Hepatocyte (in vitro differentiated cells): Measurements from ENCODE around the gene FCGR3A. TPM values are rescaled to one million over a fixed set of nuclear protein-coding genes. Genes with fewer than 3 reads are reported as not detected.
"Not testable (repeated sequence)": the region's sequence is repeated elsewhere in the genome, so short reads cannot be mapped to it uniquely, and the experiment has no call there.

ENCODE experiments used
- DNase-seq: peaks from one replicate; pipeline ENCODE4 v3.0.0-alpha.2; 2016; ENCODE audit warnings: low spot score
- H2AFZ ChIP-seq: fragments of 200-600 bp; sonication (generic); 2 replicates; pipeline ENCODE4 v1.6.0; 2016; ENCODE audit warnings: antibody characterized with exemption, mild to moderate bottlenecking
- H3K27ac ChIP-seq: fragments of 200-600 bp; sonication (generic); 2 replicates; pipeline ENCODE4 v1.5.1; 2016; ENCODE audit warnings: mild to moderate bottlenecking
- H3K27me3 ChIP-seq: fragments of 200-600 bp; sonication (generic); 2 replicates; pipeline ENCODE4 v1.6.1; 2016
- H3K36me3 ChIP-seq: fragments of 200-600 bp; sonication (generic); replicated peaks from 2 replicates; pipeline ENCODE4 v1.5.1; 2016; ENCODE audit warnings: low read depth; ENCODE audit not compliant: insufficient read depth
- H3K4me1 ChIP-seq: fragments of 200-600 bp; sonication (generic); 2 replicates; pipeline ENCODE4 v1.5.1; 2016; ENCODE audit warnings: mild to moderate bottlenecking, moderate library complexity; ENCODE audit not compliant: insufficient read depth
- H3K4me2 ChIP-seq: fragments of 200-600 bp; sonication (generic); 2 replicates; pipeline ENCODE4 v1.6.0; 2016
- H3K4me3 ChIP-seq: fragments of 200-600 bp; sonication (generic); 2 replicates; pipeline ENCODE4 v1.5.1; 2016; ENCODE audit warnings: mild to moderate bottlenecking
- H3K79me2 ChIP-seq: fragments of 200-600 bp; sonication (generic); 2 replicates; pipeline ENCODE4 v1.6.0; 2017; ENCODE audit warnings: mild to moderate bottlenecking
- H3K9me2 ChIP-seq: fragments of 200-600 bp; sonication (generic); replicated peaks from 2 replicates; pipeline ENCODE4 v1.6.0; 2017; ENCODE audit warnings: mild to moderate bottlenecking; ENCODE audit not compliant: insufficient read depth
- H3K9me3 ChIP-seq: fragments of 200-600 bp; sonication (generic); 2 replicates; pipeline ENCODE4 v1.5.1; 2016; ENCODE audit warnings: low read depth, mild to moderate bottlenecking
- H4K20me1 ChIP-seq: fragments of 200-600 bp; sonication (generic); 2 replicates; pipeline ENCODE4 v1.6.0; 2016; ENCODE audit warnings: mild to moderate bottlenecking; ENCODE audit not compliant: insufficient read depth, poor library complexity, severe bottlenecking
- EZH2 ChIP-seq: fragments of 200-600 bp; sonication (generic); IDR thresholded peaks from 2 replicates; pipeline ENCODE4 v1.6.1; 2016; ENCODE audit warnings: antibody characterized with exemption, mild to moderate bottlenecking, borderline replicate concordance
- EZH2phosphoT487 ChIP-seq: fragments of 200-600 bp; sonication (generic); IDR thresholded peaks from one replicate; pipeline ENCODE4 v1.6.1; 2018; ENCODE audit warnings: antibody characterized with exemption, mild to moderate bottlenecking, low read depth, moderate library complexity; ENCODE audit not compliant: unreplicated experiment, severe bottlenecking
- WGBS: methylation state at CpG from one replicate; pipeline ENCODE4 v1.1.6; 2016; ENCODE audit warnings: low lambda C conversion rate; ENCODE audit errors: missing lambda C conversion rate; 5-methylcytosine and 5-hydroxymethylcytosine counted together
- polyA plus RNA-seq: library from polyadenylated mRNA; unstranded; fragments of >200 nt; fragmentation: Nextera tagmentation; extraction: Ambion mirVana; gene quantifications from 2 replicates; pipeline ENCODE4 v1.2.1, GENCODE V29; 2016
- total RNA-seq: library from RNA; depleted of rRNA; stranded (reverse); fragments of >200 nt; gene quantifications from 2 replicates; pipeline ENCODE4 v1.2.3, GENCODE V29; 2014
- TF ChIP-seq, protein P1 (sequence below): fragments of 200-600 bp; sonication (generic); IDR thresholded peaks from 2 replicates; pipeline ENCODE4 v1.5.1; 2016; ENCODE audit warnings: antibody characterized with exemption, mild to moderate bottlenecking; ENCODE audit not compliant: poor library complexity

FCGR3A gene
- total and polyA plus RNA-seq, 2 experiments from 2014 or later = 0.17 to 0.31 TPM

DNA sequence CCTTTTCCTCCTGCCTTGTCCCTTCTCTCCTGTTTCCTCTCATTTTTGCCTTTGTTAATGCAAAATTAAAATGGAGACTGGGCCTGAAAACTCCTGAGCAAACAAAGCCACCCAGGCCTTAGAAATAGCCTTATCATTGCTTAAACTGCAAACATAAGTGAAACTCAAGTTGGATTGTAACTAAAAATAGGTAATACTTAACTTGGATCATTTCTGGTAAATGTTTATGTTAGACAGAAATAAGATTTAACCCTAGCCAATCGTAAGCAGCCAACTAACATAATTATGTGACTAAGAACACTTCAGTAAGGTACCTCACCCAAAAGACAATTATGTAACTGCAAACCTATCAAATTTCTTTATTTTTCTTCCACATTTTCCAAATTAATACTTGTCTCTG, 35.7 kb downstream of the FCGR3A start:
- H3K4me3 ChIP-seq, H3K79me2 ChIP-seq, H3K9me3 ChIP-seq, DNase-seq, H2AFZ ChIP-seq, H3K27me3 ChIP-seq, H3K36me3 ChIP-seq, H4K20me1 ChIP-seq, H3K9me2 ChIP-seq: not testable (repeated sequence)
- Histone ChIP-seq H3K4me2 (peak overlapping the region; percentile 31), H3K27ac (peak overlapping the region; percentile 87), H3K4me1 (peaks cover 12% of the 10 kb centered on the region)
- 50% methylated on average over 1 of the region's 1 CpG for WGBS

DNA sequence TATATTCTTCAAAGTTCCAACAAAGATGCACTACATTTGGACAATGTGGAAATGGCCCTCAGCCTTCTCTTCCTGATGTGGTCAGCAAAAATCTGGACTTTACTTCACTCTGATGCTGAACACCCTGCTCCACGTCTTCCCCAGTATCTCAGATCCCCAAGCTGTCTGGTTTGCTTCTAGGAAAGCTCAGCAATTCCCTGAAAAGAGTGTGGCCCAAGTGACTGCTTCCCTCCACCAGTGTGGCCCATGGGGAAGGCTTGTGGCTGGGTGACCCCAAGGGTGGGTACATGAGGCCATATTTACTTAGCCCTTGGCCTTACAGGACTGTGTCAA, 36.2 kb downstream of the FCGR3A start:
- Histone ChIP-seq H3K4me1 (peaks cover 12% of the 10 kb centered on the region), H3K27ac (peak overlapping the region; percentile 87), H3K4me2 (peak overlapping the region; percentile 31)
- H3K9me2 ChIP-seq, DNase-seq, H2AFZ ChIP-seq, H3K4me3 ChIP-seq, H3K27me3 ChIP-seq, H4K20me1 ChIP-seq, H3K36me3 ChIP-seq, H3K79me2 ChIP-seq, H3K9me3 ChIP-seq: not testable (repeated sequence)
- 60% methylated on average over 1 of the region's 1 CpG for WGBS

DNA sequence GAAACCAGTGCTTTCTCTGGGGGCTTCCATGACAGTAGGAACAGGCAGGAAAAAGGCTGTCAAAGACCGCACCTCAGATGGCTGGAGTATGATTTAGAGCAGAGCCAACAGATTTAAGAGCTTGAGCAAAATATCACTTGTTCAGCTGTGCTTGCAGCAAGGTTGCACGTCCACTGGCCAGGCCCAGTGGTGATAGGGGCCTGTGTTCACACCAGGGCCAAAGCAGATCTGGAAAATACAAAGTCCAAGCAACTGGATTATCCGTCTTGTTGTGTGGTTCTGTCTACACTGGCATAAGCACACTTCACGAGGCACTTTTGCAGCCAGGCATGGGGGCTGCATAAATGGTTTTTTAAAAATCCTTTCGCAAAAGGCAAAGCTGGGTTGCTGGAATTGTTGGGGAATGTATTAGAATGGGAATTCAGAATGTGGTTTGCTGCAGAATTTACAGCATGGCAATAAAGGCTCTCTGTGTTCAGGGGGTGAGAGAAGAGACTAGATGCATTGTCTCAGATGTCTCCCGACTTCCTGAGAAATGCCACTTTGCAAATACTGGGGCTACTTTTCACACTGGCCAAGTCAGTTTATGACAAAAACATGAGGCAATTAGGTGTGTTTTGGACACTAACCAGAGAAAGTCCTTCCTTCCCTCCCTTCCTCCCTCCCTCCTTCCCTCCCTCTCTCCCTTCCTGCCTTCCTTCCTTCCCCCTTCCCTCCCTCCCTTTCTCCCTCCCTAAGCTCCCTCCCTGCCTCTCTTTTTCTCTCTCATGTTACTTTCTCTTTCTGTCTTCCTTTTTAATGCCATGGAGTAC, 36.8 kb downstream of the FCGR3A start:
- not testable (repeated sequence) for H3K36me3 ChIP-seq, H4K20me1 ChIP-seq, DNase-seq, H3K79me2 ChIP-seq, H3K9me2 ChIP-seq, H3K9me3 ChIP-seq, H2AFZ ChIP-seq, H3K27me3 ChIP-seq, H3K4me3 ChIP-seq, H3K4me2 ChIP-seq
- 78% methylated on average over 4 of the region's 6 CpGs for WGBS
- H3K4me1 ChIP-seq = peaks cover 12% of the 10 kb centered on the region
- H3K27ac ChIP-seq = peak overlapping the region; percentile 56

DNA sequence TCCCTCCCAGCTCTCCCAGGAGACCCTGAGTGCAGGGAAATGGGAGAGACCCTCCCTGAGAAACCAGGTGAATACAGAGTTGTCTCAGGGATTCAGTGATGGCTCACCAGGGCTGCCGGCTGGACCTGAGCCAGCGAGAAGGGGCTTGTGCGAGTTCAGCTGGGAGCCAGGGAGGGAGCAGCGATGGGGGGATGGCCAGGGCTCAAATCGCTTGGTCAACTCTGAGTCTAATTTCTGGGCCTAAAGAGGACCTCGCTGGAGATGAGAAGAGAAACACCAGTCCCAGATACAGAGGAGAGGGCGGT, 37.9 kb downstream of the FCGR3A start:
- H2AFZ ChIP-seq = no peak overlapping the region
- H4K20me1 ChIP-seq = no peaks in the 10 kb centered on the region
- H3K79me2 ChIP-seq = no peaks in the 10 kb centered on the region
- WGBS = 94% methylated on average over 7 of the region's 7 CpGs
- H3K27ac ChIP-seq = no peak overlapping the region
- H3K27me3 ChIP-seq = no peaks in the 10 kb centered on the region
- no peaks in the 10 kb centered on the region for H3K36me3 ChIP-seq
- H3K4me3 ChIP-seq = no peak overlapping the region
- H3K4me2 ChIP-seq = no peak overlapping the region
- DNase-seq = no peak
- H3K9me3 ChIP-seq = no peaks in the 10 kb centered on the region
- H3K9me2 ChIP-seq = no peaks in the 10 kb centered on the region
- H3K4me1 ChIP-seq = peaks cover 14% of the 10 kb centered on the region
- TF ChIP-seq, protein P1, sequence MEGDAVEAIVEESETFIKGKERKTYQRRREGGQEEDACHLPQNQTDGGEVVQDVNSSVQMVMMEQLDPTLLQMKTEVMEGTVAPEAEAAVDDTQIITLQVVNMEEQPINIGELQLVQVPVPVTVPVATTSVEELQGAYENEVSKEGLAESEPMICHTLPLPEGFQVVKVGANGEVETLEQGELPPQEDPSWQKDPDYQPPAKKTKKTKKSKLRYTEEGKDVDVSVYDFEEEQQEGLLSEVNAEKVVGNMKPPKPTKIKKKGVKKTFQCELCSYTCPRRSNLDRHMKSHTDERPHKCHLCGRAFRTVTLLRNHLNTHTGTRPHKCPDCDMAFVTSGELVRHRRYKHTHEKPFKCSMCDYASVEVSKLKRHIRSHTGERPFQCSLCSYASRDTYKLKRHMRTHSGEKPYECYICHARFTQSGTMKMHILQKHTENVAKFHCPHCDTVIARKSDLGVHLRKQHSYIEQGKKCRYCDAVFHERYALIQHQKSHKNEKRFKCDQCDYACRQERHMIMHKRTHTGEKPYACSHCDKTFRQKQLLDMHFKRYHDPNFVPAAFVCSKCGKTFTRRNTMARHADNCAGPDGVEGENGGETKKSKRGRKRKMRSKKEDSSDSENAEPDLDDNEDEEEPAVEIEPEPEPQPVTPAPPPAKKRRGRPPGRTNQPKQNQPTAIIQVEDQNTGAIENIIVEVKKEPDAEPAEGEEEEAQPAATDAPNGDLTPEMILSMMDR = no peak
- TF ChIP-seq EZH2 (no peak), EZH2phosphoT487 (no peak)

DNA sequence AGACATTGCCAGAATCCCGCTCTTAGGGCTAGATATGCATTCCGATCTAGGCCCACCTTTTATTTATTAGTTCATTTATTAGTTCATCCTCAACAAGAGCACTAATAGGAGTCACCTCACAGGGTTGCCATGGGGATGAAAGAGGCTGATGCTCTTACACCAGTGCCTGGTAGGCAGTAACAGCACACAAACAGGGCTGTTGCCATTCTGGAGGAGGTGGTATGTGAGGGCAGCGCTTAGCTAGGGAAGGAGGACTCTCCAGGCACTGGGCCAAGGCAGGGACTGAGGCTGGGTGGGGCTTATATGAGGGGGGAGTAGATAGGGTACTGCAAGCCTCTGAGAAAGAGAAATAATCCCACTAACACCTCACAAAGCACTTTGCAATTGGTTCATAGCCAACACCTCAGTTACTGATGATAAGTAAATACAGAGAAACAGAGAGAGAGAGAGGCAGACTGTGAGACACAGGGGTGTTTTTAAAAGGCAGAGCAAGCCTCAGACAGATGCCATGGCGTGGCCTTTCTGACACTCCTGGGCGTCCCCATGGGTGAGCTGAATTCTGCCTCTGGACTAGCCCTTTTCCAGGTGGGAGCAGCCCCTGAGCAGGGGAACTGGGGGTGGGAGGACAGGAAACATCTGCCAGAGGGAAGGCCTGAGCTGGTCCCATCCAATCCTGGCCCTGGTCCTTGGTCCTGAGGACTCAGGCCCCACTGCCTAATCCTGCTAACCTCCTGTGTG, 38.4 kb downstream of the FCGR3A start:
- Histone ChIP-seq H2AFZ (no peak overlapping the region), H3K9me2 (no peaks in the 10 kb centered on the region), H3K4me3 (no peak overlapping the region), H3K36me3 (no peaks in the 10 kb centered on the region), H3K79me2 (no peaks in the 10 kb centered on the region), H3K9me3 (no peaks in the 10 kb centered on the region), H3K4me1 (peaks cover 17% of the 10 kb centered on the region), H3K27me3 (no peaks in the 10 kb centered on the region), H3K4me2 (no peak overlapping the region), H3K27ac (no peak overlapping the region), H4K20me1 (no peaks in the 10 kb centered on the region)
- DNase-seq = peak; percentile 31
- 87% methylated on average over 5 of the region's 5 CpGs for WGBS
- TF ChIP-seq, protein P1 = no peak
- TF ChIP-seq EZH2phosphoT487 = no peak
- TF ChIP-seq EZH2 = no peak
